Activated T-helper 1 cell treated with anti-CD3 and anti-CD28 coated beads, Interleukin-2, amount 50 U/mL, for 16 hours (primary cell): ENCODE results near the gene CRIP2.

Source experiments
- DNase-seq, 2 donors: peaks; one replicate each; pipeline ENCODE4 v3.0.0-alpha.2; 2020; ENCODE audit warnings: low read depth in 1 of 2, low spot score in 1 of 2

Gene CRIP2

GRCh38 chr14:105526776-105527380 is 52.3 kb downstream of the CRIP2 start:
- DNase-seq: no peak

- DNase-seq: no peak
Measured at GRCh38 chr14:105527381-105527825, 52.8 kb downstream of the CRIP2 start.

- peak; percentile 62 to 66 for DNase-seq
Measured at GRCh38 chr14:105527826-105528585, 53.4 kb downstream of the CRIP2 start.

GRCh38 chr14:105528586-105529318 is 54.1 kb downstream of the CRIP2 start:
- DNase-seq: peak in 1 of 2 donors; percentile 37

GRCh38 chr14:105529319-105529568 is 54.6 kb downstream of the CRIP2 start:
- DNase-seq: no peak
